RPMI7951 (cell line): Measurements from ENCODE around the gene ASB13. TPM values are rescaled to one million over a fixed set of nuclear protein-coding genes. Genes with fewer than 3 reads are reported as not detected.
"Not testable (repeated sequence)": the region's sequence is repeated elsewhere in the genome, so short reads cannot be mapped to it uniquely, and the experiment has no call there.

Source experiments
- DNase-seq: peaks from one replicate; pipeline ENCODE4 v3.0.0-alpha.2; 2012; ENCODE audit warnings: low read depth
- total RNA-seq: library from RNA; depleted of rRNA; stranded (reverse); fragments of >200 nt; shearing (Covaris generic); gene quantifications from 2 replicates; pipeline ENCODE4 v1.2.3, GENCODE V29; 2014

ASB13 gene
- total RNA-seq, 1 experiment from 2014 or later: 11.7 TPM

- DNase-seq: no peak
These were observed 60.1 kb downstream of the ASB13 start for GRCh38 chr10:5606321-5606720.

DNA sequence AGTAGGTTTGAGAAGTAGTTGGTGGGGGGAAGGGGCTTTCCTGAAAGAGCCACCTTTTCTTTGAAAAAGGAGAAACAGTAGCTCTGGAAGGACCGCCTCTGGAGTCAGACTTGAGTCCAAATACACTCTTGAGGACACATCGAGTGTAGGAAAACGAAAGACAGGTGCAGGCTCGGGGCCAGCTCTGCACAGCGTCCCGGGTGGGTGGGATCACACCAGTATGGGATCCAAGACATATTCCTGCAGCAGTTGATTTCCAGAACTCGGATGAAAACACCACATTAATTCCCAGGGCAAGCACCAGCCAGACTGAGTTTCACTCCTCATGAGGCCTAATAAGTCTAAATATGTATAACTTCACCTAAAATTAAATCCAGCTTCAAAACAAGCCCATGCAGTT, 61.4 kb downstream of the ASB13 start:
- no peak for DNase-seq

DNA sequence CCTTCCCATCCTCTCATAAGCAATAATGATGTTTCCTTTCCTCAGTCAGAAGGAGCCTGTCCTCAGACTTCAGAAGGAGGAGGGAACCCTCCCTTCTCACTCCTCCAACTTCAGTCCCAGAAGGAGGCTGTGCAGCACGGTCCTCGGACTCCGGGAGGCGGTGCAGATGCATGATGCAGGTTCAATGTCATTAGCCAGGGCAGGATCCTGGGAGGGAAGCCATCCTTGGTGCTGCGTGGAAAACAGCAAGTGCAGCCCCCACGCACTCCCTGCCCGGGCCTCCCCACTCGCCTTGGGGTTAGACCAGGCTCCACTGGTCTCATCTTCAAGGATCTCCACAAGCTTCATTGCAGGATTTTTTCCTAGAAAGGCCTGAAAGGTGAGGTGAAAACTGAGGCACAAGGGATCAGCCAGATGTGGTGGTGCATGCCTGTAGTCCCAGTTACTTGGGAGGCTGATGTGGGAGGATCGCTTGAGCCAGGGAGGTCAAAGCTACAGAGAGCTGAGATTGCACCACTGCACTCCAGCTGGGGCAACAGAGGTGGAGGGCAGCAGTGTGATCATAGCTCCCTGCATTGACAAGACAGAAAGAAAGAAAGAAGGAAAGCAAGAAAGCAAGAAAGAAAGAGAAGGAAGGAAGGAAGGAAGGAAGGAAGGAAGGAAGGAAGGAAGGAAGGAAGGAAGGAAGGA, 62.0 kb downstream of the ASB13 start:
- no peak for DNase-seq

GRCh38 chr10:5603848-5604170, 62.6 kb downstream of the ASB13 start:
- no peak for DNase-seq

DNA sequence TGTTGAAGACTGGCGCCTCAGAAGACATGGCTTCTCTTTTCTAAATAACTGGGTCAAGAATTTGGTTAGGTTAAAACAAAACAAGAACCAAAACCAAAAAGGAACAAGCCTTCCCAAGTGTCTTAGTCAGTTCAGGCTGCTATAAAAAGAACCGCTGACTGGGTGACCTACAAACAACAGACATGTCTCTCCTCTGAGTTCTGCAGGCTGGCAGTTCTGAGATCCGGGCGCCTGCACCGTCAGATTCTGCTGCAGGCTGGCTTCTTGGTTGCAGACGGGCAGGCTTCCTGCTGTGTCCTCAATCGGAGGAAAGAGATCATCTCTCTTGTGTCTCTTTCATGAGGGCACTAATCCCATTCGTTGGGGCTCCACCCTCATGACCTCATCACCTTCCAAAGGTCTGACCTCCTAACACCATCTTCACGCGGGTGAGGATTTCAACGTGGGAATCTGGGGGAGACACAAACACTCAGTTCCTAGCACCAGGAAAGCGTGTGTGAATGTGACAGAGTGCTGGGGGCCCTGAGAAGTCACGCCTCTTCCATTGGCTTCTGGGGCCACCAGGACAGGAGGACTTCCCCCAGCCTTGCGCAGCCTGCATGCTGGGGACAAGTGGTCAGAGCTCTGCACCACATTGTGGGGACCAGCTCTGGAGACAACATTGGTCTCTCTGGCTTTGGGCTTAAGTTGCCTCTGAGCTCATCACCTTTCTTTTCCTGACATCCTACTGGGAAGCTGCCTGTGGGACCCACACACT, 63.1 kb downstream of the ASB13 start:
- DNase-seq: no peak

- DNase-seq: no peak
These were observed 64.4 kb downstream of the ASB13 start for GRCh38 chr10:5601826-5602495.

DNA sequence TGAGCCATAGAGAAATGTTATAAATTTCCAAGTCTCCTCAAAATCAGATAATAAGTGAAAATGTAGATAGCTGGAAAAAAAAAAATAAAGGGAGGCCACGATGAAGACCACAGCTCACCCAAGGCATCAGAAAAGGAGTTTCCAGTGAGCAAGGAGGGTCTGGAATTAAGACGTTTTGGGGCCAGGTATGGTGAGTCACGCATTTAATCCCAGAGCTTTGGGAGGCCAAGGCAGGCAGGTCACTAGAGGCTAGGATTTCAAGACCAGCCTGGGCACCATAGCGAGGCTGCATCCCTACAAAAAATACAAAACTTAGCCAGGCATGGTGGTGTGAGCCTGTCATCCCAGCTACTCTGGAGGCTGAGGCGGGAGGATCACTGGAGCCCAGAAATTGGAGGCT, 65.5 kb downstream of the ASB13 start:
- peak; percentile 79 for DNase-seq

- no peak for DNase-seq
These were observed 66.5 kb downstream of the ASB13 start for GRCh38 chr10:5599613-5600520.

- DNase-seq: no peak
These were observed 68.2 kb downstream of the ASB13 start for GRCh38 chr10:5598085-5598690.

GRCh38 chr10:5596611-5597341, 69.6 kb downstream of the ASB13 start:
- peak; percentile 93 for DNase-seq

- DNase-seq: peak; percentile 100
These were observed 70.4 kb downstream of the ASB13 start for GRCh38 chr10:5595994-5596471.

GRCh38 chr10:5595591-5595990, 70.8 kb downstream of the ASB13 start:
- no peak for DNase-seq

DNA sequence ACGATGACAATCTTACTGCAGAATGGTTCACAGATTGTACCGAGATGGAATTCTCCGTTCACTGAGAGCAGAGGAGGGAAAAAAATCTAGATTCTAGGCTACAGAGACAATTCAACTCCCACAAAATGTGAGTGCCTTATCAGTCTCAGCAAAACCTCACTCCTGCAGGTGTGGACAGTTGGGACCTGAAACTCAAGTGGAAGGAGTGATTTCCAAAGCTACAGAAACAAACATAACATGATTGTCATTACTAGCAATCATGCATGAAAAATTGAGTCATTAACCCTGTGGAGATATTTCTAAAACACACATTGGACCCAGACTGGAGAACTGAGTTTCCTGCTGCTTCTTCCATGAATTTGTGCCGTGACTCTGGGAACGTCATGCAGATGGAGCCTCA, 71.3 kb downstream of the ASB13 start:
- DNase-seq: no peak

GRCh38 chr10:5594271-5595049, 71.9 kb downstream of the ASB13 start:
- peak; percentile 98 for DNase-seq

DNA sequence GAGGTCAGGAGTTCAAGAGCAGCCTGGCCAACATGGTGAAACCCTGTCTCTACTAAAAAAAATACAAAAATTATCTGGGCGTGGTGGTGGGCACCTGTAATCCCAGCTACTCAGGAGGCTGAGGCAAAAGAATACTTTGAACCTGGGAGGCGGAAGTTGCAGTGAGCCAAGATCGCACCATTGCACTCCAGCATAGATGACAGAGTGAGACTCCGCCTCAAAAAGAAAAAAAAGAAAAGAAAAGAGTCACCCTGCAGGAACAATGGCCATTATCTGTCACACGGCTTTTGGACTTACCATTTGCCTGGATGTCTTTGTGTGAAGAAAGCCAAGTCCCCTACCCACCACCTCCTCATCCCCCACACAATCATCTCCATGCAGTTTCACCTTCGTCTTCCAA, 73.0 kb downstream of the ASB13 start:
- not testable (repeated sequence) for DNase-seq

DNA sequence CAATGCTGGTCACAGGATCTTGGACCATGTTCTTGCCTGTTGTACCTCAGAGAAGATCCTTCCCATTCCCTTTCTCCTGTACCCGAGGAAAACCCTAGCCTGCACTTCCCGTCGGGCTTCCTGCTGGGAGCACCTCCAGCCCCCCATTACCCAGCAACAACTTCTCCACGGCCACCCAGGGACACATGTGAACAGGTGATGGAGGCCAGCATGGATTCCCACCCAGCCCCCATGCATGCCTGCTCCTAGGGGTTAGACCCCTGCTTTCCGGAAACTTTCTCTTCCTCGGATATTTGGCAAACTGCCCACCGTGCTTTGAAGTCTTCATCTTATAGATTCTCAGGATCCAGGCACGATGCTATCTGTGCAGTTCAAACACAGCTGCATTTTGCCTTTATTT, 74.3 kb downstream of the ASB13 start:
- no peak for DNase-seq

GRCh38 chr10:5591336-5591824, 75.0 kb downstream of the ASB13 start:
- DNase-seq: no peak

DNA sequence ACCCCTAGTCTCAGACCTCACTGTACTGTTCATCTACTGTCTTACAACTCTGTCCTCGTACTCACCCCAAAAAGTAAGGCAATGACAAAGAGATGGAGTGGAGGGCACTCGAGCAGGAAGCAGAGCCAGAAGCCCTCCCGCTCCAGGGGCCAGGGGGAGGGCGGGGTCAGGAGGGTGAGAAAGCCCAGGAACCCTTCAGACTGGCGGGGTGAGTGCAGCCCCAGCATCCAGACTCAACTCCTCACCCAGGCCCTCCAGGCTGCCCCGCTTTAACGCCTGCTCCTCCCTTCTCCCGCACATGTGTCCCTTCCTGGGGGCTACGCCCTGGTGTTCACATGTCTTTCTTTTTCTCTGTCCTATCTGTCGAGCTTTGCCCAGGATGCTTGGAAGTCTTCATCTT, 75.6 kb downstream of the ASB13 start:
- no peak for DNase-seq

- peak; percentile 91 for DNase-seq
These were observed 76.5 kb downstream of the ASB13 start for GRCh38 chr10:5589661-5590511.
